Endothelial cell of umbilical vein (primary cell): ENCODE measurements around the gene USB1. TPM values are rescaled to one million over a fixed set of nuclear protein-coding genes. Genes with fewer than 3 reads are reported as not detected.

Experiments
- BruUV-seq: library from RNA; stranded (reverse); fragments of 400-500 nt; replicated peaks from 2 replicates; lab custom pipeline; 2021; lab: Mats Ljungman, UMichigan
- CTCF ChIA-PET: fragments of 300-600, 350-600 bp; sonication (Branson Sonifier 250); formaldehyde crosslinking; loops from one replicate; lab custom pipeline; 2021; ENCODE audit warnings: antibody characterized with exemption, inconsistent platforms; lab: Charles Lee
- POLR2A ChIA-PET: fragments of 300-600, 350-600 bp; sonication (Branson Sonifier 250); formaldehyde crosslinking; loops from one replicate; lab custom pipeline; 2021; ENCODE audit warnings: antibody characterized with exemption, inconsistent platforms; lab: Charles Lee
- DNase-seq: peaks from one replicate; pipeline ENCODE4 v3.0.0-alpha.2; 2011; ENCODE audit warnings: low read depth, low spot score
- FAIRE-seq: peaks from 2 replicates; lab custom pipeline; 2011; peaks lifted over from hg19 to GRCh38; lab: Jason Lieb, UNC
- H2AFZ ChIP-seq: 2 replicates; pipeline ENCODE4 v1.6.0; 2012; ENCODE audit warnings: low read depth, low read length, control low read depth, inconsistent platforms
- H3K27ac ChIP-seq: 2 replicates; pipeline ENCODE4 v1.5.1; 2011; ENCODE audit warnings: low read depth, mild to moderate bottlenecking, control low read depth, low read length, moderate library complexity; ENCODE audit not compliant: insufficient read depth
- H3K27me3 ChIP-seq, 2 experiments: 2 replicates each; pipeline versions ENCODE4 v1.6.0 to v1.6.1; 2011; ENCODE audit warnings: low read length in 2 of 2, mixed read lengths in 1 of 2; ENCODE audit not compliant: control insufficient read depth in 2 of 2, insufficient read depth in 2 of 2
- H3K36me3 ChIP-seq, 2 experiments: 2 replicates in 1 of 2; 3 replicates in 1 of 2; pipeline ENCODE4 v1.5.1; 2011; ENCODE audit warnings: low read length in 2 of 2, mild to moderate bottlenecking in 1 of 2, moderate library complexity in 1 of 2; ENCODE audit not compliant: control insufficient read depth in 2 of 2, insufficient read depth in 2 of 2; ENCODE audit errors: extremely low read depth in 1 of 2
- H3K4me1 ChIP-seq: 3 replicates; pipeline ENCODE4 v1.5.1; 2011; ENCODE audit warnings: mild to moderate bottlenecking, low read length; ENCODE audit not compliant: control insufficient read depth, insufficient read depth; ENCODE audit errors: extremely low read depth
- H3K4me2 ChIP-seq: 2 replicates; pipeline ENCODE4 v1.6.1; 2011; ENCODE audit warnings: low read length, control low read depth, mixed read lengths; ENCODE audit not compliant: insufficient read depth
- H3K4me3 ChIP-seq, 3 experiments: fragments of 200-600 bp in 1 of 3; sonication (generic), shearing (Covaris generic) in 1 of 3; replicated peaks in 1 of 3; 2 replicates each; pipeline ENCODE4 v1.5.1; 2011 to 2016; ENCODE audit warnings: control low read depth in 3 of 3, low read length in 3 of 3, mild to moderate bottlenecking in 2 of 3, inconsistent platforms in 1 of 3, low read depth in 1 of 3, moderate library complexity in 1 of 3; ENCODE audit not compliant: insufficient read depth in 1 of 3
- H3K79me2 ChIP-seq: 2 replicates; pipeline ENCODE4 v1.6.0; 2012; ENCODE audit warnings: low read length, inconsistent platforms; ENCODE audit not compliant: control insufficient read depth, insufficient read depth
- H3K9ac ChIP-seq: replicated peaks from 2 replicates; pipeline ENCODE3; 2011; ENCODE audit warnings: low read length, control low read depth; ENCODE audit not compliant: insufficient read depth; ENCODE audit errors: extremely low read depth
- H3K9me1 ChIP-seq: replicated peaks from 3 replicates; pipeline ENCODE4 v1.6.0; 2011; ENCODE audit warnings: mild to moderate bottlenecking, low read length; ENCODE audit not compliant: control insufficient read depth, insufficient read depth; ENCODE audit errors: extremely low read depth
- H3K9me3 ChIP-seq: replicated peaks from 2 replicates; pipeline ENCODE4 v1.5.1; 2012; ENCODE audit warnings: low read length, inconsistent platforms; ENCODE audit not compliant: control insufficient read depth, insufficient read depth
- H4K20me1 ChIP-seq: replicated peaks from 2 replicates; pipeline ENCODE3; 2011; ENCODE audit warnings: mild to moderate bottlenecking, low read length; ENCODE audit not compliant: control insufficient read depth, insufficient read depth; ENCODE audit errors: extremely low read depth
- CTCF ChIP-seq, 2 donors: IDR thresholded peaks; 1 replicate in 1 of 2; 2 replicates in 1 of 2; pipeline ENCODE4 v1.5.1; 2011; ENCODE audit warnings: low read length in 2 of 2, mild to moderate bottlenecking in 2 of 2, moderate library complexity in 2 of 2, control low read depth in 1 of 2, inconsistent platforms in 1 of 2, low read depth in 1 of 2; ENCODE audit not compliant: insufficient read depth in 1 of 2; ENCODE audit errors: extremely low read depth in 1 of 2
- FOS ChIP-seq: IDR thresholded peaks from 2 replicates; pipeline ENCODE4 v1.6.1; 2011; ENCODE audit warnings: mild to moderate bottlenecking, low read length, moderate library complexity, borderline replicate concordance; ENCODE audit not compliant: insufficient read depth
- JUN ChIP-seq: IDR thresholded peaks from 2 replicates; pipeline ENCODE4 v1.6.1; 2011; ENCODE audit warnings: borderline replicate concordance, low read depth; ENCODE audit not compliant: insufficient read length, insufficient read depth
- MAX ChIP-seq: IDR thresholded peaks from 2 replicates; pipeline ENCODE4 v1.6.1; 2011; ENCODE audit not compliant: insufficient read depth, insufficient read length
- MYC ChIP-seq: IDR thresholded peaks from one replicate; pipeline ENCODE4 v1.6.1; 2011; ENCODE audit warnings: mild to moderate bottlenecking, low read depth, low read length
- POLR2A ChIP-seq: IDR thresholded peaks from 2 replicates; pipeline ENCODE4 v1.6.1; 2012; ENCODE audit warnings: low read depth, mild to moderate bottlenecking, control low read depth, low read length
- POLR2AphosphoS5 ChIP-seq: IDR thresholded peaks from 2 replicates; pipeline ENCODE4 v1.6.1; 2012; ENCODE audit warnings: low read depth, mild to moderate bottlenecking, control low read depth, low read length, moderate library complexity; ENCODE audit not compliant: insufficient read depth
- dilution Hi-C: fragments of 300-500 bp; cut with MboI; formaldehyde crosslinking; loops from one replicate; pipeline ENCODE4 v1.15.0; 2019; ENCODE audit warnings: low sequenced_read_pairs; ENCODE audit not compliant: extremely low pct_ligation_motif_present
- intact Hi-C: fragments of 100-400 bp; cut with micrococcal nuclease; formaldehyde crosslinking; loops from one replicate; pipeline ENCODE4 v1.10.0; 2022
- polyA plus RNA-seq, 4 experiments: library from polyadenylated mRNA; depleted of rRNA in 3 of 4; stranded (reverse) in 3 of 4; unstranded in 1 of 4; fragments of >200 nt; gene quantifications; 2 replicates each; pipeline versions ENCODE4 v1.2.1 to v1.2.3, GENCODE V29; 2011 to 2012; ENCODE audit warnings: missing spikeins in 1 of 4
- total RNA-seq: library from RNA; stranded (reverse); gene quantifications from 2 replicates; pipeline ENCODE4 v1.2.3, GENCODE V29; 2021

USB1 gene
- total and polyA plus RNA-seq, 2 donors (not counting 3 experiments of a cell fraction or from before 2014, with no cell fraction given) = 64.6 to 83.8 TPM

DNA sequence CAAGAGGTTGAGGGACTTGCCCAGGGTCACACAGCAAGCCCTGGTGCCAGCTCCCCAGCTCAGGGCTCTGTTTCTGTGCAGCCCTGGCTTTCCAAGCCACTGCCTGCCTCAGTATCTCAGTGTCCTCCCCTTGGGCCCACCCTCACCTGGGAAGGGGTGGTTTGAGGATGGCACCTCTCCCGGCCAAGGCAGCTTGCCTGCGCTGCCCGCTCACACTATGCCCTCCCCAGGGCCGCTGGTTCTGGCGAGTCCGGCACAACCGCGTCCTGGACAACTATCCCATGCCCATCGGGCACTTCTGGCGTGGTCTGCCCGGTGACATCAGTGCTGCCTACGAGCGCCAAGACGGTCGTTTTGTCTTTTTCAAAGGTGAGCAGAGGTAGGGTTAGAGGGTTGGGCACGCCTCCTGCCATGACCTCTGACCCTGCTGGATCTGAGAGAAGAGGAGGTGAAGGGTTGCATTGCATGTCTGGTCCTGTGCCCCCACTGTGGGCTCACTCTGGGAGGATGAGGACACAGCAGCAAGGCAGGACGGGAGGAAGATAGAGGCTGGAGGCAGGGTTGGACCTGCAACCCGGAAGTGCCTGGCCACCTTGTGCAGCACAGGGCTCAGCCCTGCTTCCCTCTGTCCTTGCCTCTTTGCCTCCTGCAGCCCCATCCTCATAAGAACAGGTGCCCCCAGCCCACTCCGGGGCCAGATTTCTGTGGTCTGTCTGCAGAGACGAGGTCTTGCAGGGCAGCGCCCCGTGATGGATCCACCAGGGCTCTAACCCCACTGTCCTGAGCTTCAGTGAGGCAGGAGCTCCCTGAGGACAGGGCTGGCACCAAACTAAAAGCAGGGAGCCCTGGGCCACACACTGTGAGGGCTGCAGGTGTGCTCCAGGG is 41.0 kb downstream of the USB1 start:
- no peak for DNase-seq
- no peaks in the 10 kb centered on the region for H3K9me1 ChIP-seq
- H3K4me2 ChIP-seq = no peak overlapping the region
- CTCF ChIA-PET = no interaction called here
- H3K27me3 ChIP-seq = no peaks in the 10 kb centered on the region
- POLR2A ChIA-PET = no interaction called here
- no peak overlapping the region for H2AFZ ChIP-seq
- dilution Hi-C loops (no loop called here), intact Hi-C loops (no loop called here)
- no peaks in the 10 kb centered on the region for H3K36me3 ChIP-seq
- no peaks in the 10 kb centered on the region for H3K9me3 ChIP-seq
- no peaks in the 10 kb centered on the region for H3K79me2 ChIP-seq
- no peak overlapping the region for H3K4me3 ChIP-seq
- H3K27ac ChIP-seq = no peak overlapping the region
- no TSS peak for BruUV-seq
- no peak for FAIRE-seq
- no peak overlapping the region for H3K9ac ChIP-seq
- TF ChIP-seq MYC (no peak), CTCF (IDR thresholded peaks at IDR 0.05; ENCODE audit: extremely low read depth in 1 of 2, insufficient read depth in 1 of 2, low read depth in 1 of 2, low read length in 2 of 2) (no peak), MAX (no peak), JUN (no peak), POLR2AphosphoS5 (no peak), POLR2A (no peak), FOS (no peak)
- no peaks in the 10 kb centered on the region for H3K4me1 ChIP-seq
- no peaks in the 10 kb centered on the region for H4K20me1 ChIP-seq
